Measurements from ENCODE around the gene CCDC85A. TPM values are rescaled to one million over a fixed set of nuclear protein-coding genes. Genes with fewer than 3 reads are reported as not detected.

CCDC85A gene
- total RNA-seq, 1 experiment from 2014 or later: 0.10 TPM

GRCh38 chr2:56326346-56326741 is 142.6 kb downstream of the CCDC85A start:
- no peaks in the 10 kb centered on the region for H4K20me1 ChIP-seq (ENCODE audit: insufficient read depth)
- no peak overlapping the region for H2AFZ ChIP-seq (ENCODE audit: low read depth, low read length, poor library complexity, severe bottlenecking)
- ChIA-PET RAD21 (ENCODE audit: low non-redundant PET in 1 of 2, low total read pairs in 2 of 2, uncharacterized antibody in 2 of 2, unreplicated experiment in 2 of 2) (no interaction called here), CTCF (no interaction called here), POLR2A (no interaction called here)
- no TSS peak for BruUV-seq (replicated peaks)
- H3K79me2 ChIP-seq (ENCODE audit: insufficient read depth, low read length): no peaks in the 10 kb centered on the region
- H3K4me1 ChIP-seq (ENCODE audit: control insufficient read depth in 1 of 2, insufficient read depth in 2 of 2, low read length in 2 of 2): no peaks in the 10 kb centered on the region
- no peaks in the 10 kb centered on the region for H3K9me2 ChIP-seq (ENCODE audit: insufficient read depth)
- intact Hi-C loops (cut with micrococcal nuclease): no loop called here
- 0 out of 2 replicates have a peak, but pooled peaks cover 4% of the 10 kb centered on the region for H3K27me3 ChIP-seq (ENCODE audit: insufficient read depth, low read length)
- H3K9ac ChIP-seq (ENCODE audit: low read length): no peak overlapping the region
- DNase-seq (ENCODE audit: low read depth, low spot score) (no peak), ATAC-seq (no peak)
- TF ChIP-seq REST (IDR thresholded peaks at IDR 0.05; ENCODE audit: low read depth): no peak
- no peak for TF ChIP-seq SP1 (IDR thresholded peaks at IDR 0.05; ENCODE audit: low read depth)
- no peak for TF ChIP-seq EGR1 (IDR thresholded peaks at IDR 0.05; ENCODE audit: low read depth)
- TF ChIP-seq CEBPB (IDR thresholded peaks at IDR 0.05; ENCODE audit: low read depth): no peak
- no peak for TF ChIP-seq SRF (IDR thresholded peaks at IDR 0.05; ENCODE audit: low read depth)
- no peak for TF ChIP-seq POLR2AphosphoS5 (IDR thresholded peaks at IDR 0.05; ENCODE audit: low read depth, low read length)
- no peak for TF ChIP-seq POLR2A (IDR thresholded peaks at IDR 0.05; ENCODE audit: borderline replicate concordance, extremely low read depth, insufficient read depth, insufficient read length)
- no peak for TF ChIP-seq YY1 (IDR thresholded peaks at IDR 0.05; ENCODE audit: extremely low read depth, insufficient replicate concordance, low read depth, low read length)
- TF ChIP-seq FOSL1 (IDR thresholded peaks at IDR 0.05; ENCODE audit: low read depth): no peak
- TF ChIP-seq CBX3 (IDR thresholded peaks at IDR 0.05; ENCODE audit: low read depth): no peak
- no peak for TF ChIP-seq ZFX (IDR thresholded peaks at IDR 0.05)
- no peak for TF ChIP-seq EZH2 (IDR thresholded peaks at IDR 0.05)
- no peak for TF ChIP-seq EZH2phosphoT487 (IDR thresholded peaks at IDR 0.05; ENCODE audit: borderline replicate concordance)
- no peak for TF ChIP-seq RAD21 (IDR thresholded peaks at IDR 0.05; ENCODE audit: low read depth)
- no peak for TF ChIP-seq ZBTB33 (IDR thresholded peaks at IDR 0.05; ENCODE audit: extremely low read depth, insufficient replicate concordance, low read length)
- no peak for TF ChIP-seq MAX (IDR thresholded peaks at IDR 0.05)
- TF ChIP-seq ELF1 (IDR thresholded peaks at IDR 0.05; ENCODE audit: borderline replicate concordance, low read depth): no peak
- TF ChIP-seq JUND (IDR thresholded peaks at IDR 0.05): no peak
- TF ChIP-seq ZNF274 (IDR thresholded peaks at IDR 0.05; ENCODE audit: low read depth, low read length): no peak
- no peak for TF ChIP-seq TCF7L2 (IDR thresholded peaks at IDR 0.05; ENCODE audit: borderline replicate concordance, extremely low read depth, insufficient read depth, insufficient read length)
- no peaks in the 10 kb centered on the region for H3K36me3 ChIP-seq (ENCODE audit: control insufficient read depth in 1 of 2, insufficient read depth in 2 of 2, low read length in 2 of 2)
- H3K9me3 ChIP-seq (ENCODE audit: control insufficient read depth in 1 of 2, insufficient read depth in 1 of 2, low read depth in 1 of 2, low read length in 2 of 2): no peaks in the 10 kb centered on the region
- no peak overlapping the region for H3K4me3 ChIP-seq (replicated peaks in 1 of 2; ENCODE audit: low read depth in 1 of 2, low read length in 2 of 2)
- no peak overlapping the region for H3K27ac ChIP-seq (ENCODE audit: low read depth, low read length)
- no peak overlapping the region for H3K4me2 ChIP-seq (ENCODE audit: low read length)

Data from HCT116 (cell line).